ENCODE measurements around the gene WFDC10B.
"Not testable (repeated sequence)": the region's sequence is repeated elsewhere in the genome, so short reads cannot be mapped to it uniquely, and the experiment has no call there.

Gene WFDC10B

GRCh38 chr20:45735988-45736387, 31.2 kb upstream of the WFDC10B start:
- no peak for TF ChIP-seq CTCF (IDR thresholded peaks at IDR 0.05; ENCODE audit: insufficient read depth, low read length, poor library complexity, severe bottlenecking)
- Histone ChIP-seq H3K4me3 (replicated peaks; ENCODE audit: low read depth, low read length) (no peak overlapping the region), H3K27me3 (replicated peaks; ENCODE audit: control insufficient read depth, insufficient read depth, low read length) (no peaks in the 10 kb centered on the region), H3K36me3 (ENCODE audit: control insufficient read depth, insufficient read depth, low read length) (no peaks in the 10 kb centered on the region)
- DNase-seq (ENCODE audit: extremely low read depth, insufficient read length) = no peak

GRCh38 chr20:45735552-45735951, 30.7 kb upstream of the WFDC10B start:
- H3K36me3 ChIP-seq (ENCODE audit: control insufficient read depth, insufficient read depth, low read length) = no peaks in the 10 kb centered on the region
- no peak for TF ChIP-seq CTCF (IDR thresholded peaks at IDR 0.05; ENCODE audit: insufficient read depth, low read length, poor library complexity, severe bottlenecking)
- no peaks in the 10 kb centered on the region for H3K27me3 ChIP-seq (replicated peaks; ENCODE audit: control insufficient read depth, insufficient read depth, low read length)
- H3K4me3 ChIP-seq (replicated peaks; ENCODE audit: low read depth, low read length) = no peak overlapping the region
- no peak for DNase-seq (ENCODE audit: extremely low read depth, insufficient read length)

- DNase-seq (ENCODE audit: extremely low read depth, insufficient read length) = no peak
- no peaks in the 10 kb centered on the region for H3K27me3 ChIP-seq (replicated peaks; ENCODE audit: control insufficient read depth, insufficient read depth, low read length)
- H3K4me3 ChIP-seq (replicated peaks; ENCODE audit: low read depth, low read length) = no peak overlapping the region
- H3K36me3 ChIP-seq (ENCODE audit: control insufficient read depth, insufficient read depth, low read length) = no peaks in the 10 kb centered on the region
- TF ChIP-seq CTCF (IDR thresholded peaks at IDR 0.05; ENCODE audit: insufficient read depth, low read length, poor library complexity, severe bottlenecking) = no peak
Observed at GRCh38 chr20:45732199-45732598, 27.4 kb upstream of the WFDC10B start.

- Histone ChIP-seq H3K27me3 (replicated peaks; ENCODE audit: control insufficient read depth, insufficient read depth, low read length) (no peaks in the 10 kb centered on the region), H3K36me3 (ENCODE audit: control insufficient read depth, insufficient read depth, low read length) (no peaks in the 10 kb centered on the region), H3K4me3 (replicated peaks; ENCODE audit: low read depth, low read length) (no peak overlapping the region)
- no peak for DNase-seq (ENCODE audit: extremely low read depth, insufficient read length)
- no peak for TF ChIP-seq CTCF (IDR thresholded peaks at IDR 0.05; ENCODE audit: insufficient read depth, low read length, poor library complexity, severe bottlenecking)
Observed at GRCh38 chr20:45727044-45727443, 22.2 kb upstream of the WFDC10B start.

- DNase-seq (ENCODE audit: extremely low read depth, insufficient read length) = no peak
- Histone ChIP-seq H3K4me3 (replicated peaks; ENCODE audit: low read depth, low read length) (no peak overlapping the region), H3K36me3 (ENCODE audit: control insufficient read depth, insufficient read depth, low read length) (no peaks in the 10 kb centered on the region), H3K27me3 (replicated peaks; ENCODE audit: control insufficient read depth, insufficient read depth, low read length) (no peaks in the 10 kb centered on the region)
- no peak for TF ChIP-seq CTCF (IDR thresholded peaks at IDR 0.05; ENCODE audit: insufficient read depth, low read length, poor library complexity, severe bottlenecking)
Observed at GRCh38 chr20:45725134-45725533, 20.3 kb upstream of the WFDC10B start.

GRCh38 chr20:45722047-45722446, 17.2 kb upstream of the WFDC10B start, which contains the start of gene SPINT4:
TSS of gene SPINT4 (plus strand) at chr20:45722347. CDS start at chr20:45722368, 21 bp downstream.
- no peak within 1 kb of the TSS for H3K4me3 ChIP-seq (replicated peaks; ENCODE audit: low read depth, low read length)
- no peak for TF ChIP-seq CTCF (IDR thresholded peaks at IDR 0.05; ENCODE audit: insufficient read depth, low read length, poor library complexity, severe bottlenecking)
- H3K36me3 ChIP-seq (ENCODE audit: control insufficient read depth, insufficient read depth, low read length) = no peaks in the 10 kb centered on the region
- H3K27me3 ChIP-seq (replicated peaks; ENCODE audit: control insufficient read depth, insufficient read depth, low read length) = no peaks in the 10 kb centered on the region
- no peak for DNase-seq (ENCODE audit: extremely low read depth, insufficient read length)

GRCh38 chr20:45716141-45716688, 11.4 kb upstream of the WFDC10B start:
- H3K36me3 ChIP-seq (ENCODE audit: control insufficient read depth, insufficient read depth, low read length); H3K4me3 ChIP-seq (replicated peaks; ENCODE audit: low read depth, low read length); DNase-seq (ENCODE audit: extremely low read depth, insufficient read length): not testable (repeated sequence)

More at GRCh38 chr20:45716141-45716688, 11.4 kb upstream of the WFDC10B start:
- not testable (repeated sequence) for H3K27me3 ChIP-seq (replicated peaks; ENCODE audit: control insufficient read depth, insufficient read depth, low read length)

All from GM06990 (cell line).